ENCODE results near the gene EXOC7.

DNA sequence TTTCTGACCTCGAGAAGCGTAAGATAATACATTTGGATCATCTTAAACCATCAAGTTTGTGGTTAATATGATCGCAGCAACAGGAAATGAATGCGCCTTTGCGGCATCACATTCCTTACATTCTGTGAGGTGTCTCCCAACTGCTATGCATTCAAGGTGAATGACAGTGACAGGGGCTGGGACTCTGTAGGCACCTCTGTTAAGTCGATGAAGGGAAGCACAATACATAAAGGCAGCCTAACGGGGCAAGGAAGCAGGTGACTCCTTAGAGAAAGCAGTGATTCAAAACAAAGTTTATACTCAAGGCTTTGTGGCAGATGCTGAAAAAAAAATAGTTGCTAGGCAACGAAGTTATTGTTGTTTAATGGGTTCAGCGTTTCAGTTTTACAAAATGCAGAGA, 54.9 kb downstream of the EXOC7 start:
- TF ChIP-seq, protein P1, sequence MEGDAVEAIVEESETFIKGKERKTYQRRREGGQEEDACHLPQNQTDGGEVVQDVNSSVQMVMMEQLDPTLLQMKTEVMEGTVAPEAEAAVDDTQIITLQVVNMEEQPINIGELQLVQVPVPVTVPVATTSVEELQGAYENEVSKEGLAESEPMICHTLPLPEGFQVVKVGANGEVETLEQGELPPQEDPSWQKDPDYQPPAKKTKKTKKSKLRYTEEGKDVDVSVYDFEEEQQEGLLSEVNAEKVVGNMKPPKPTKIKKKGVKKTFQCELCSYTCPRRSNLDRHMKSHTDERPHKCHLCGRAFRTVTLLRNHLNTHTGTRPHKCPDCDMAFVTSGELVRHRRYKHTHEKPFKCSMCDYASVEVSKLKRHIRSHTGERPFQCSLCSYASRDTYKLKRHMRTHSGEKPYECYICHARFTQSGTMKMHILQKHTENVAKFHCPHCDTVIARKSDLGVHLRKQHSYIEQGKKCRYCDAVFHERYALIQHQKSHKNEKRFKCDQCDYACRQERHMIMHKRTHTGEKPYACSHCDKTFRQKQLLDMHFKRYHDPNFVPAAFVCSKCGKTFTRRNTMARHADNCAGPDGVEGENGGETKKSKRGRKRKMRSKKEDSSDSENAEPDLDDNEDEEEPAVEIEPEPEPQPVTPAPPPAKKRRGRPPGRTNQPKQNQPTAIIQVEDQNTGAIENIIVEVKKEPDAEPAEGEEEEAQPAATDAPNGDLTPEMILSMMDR (IDR thresholded peaks at IDR 0.05; ENCODE audit: insufficient read depth, low read depth, low read length): no peak
- no peak for TF ChIP-seq EZH2 (IDR thresholded peaks at IDR 0.05; ENCODE audit: insufficient read depth, low read length)
